Measurements from ENCODE around the gene BMPR2.

DNA sequence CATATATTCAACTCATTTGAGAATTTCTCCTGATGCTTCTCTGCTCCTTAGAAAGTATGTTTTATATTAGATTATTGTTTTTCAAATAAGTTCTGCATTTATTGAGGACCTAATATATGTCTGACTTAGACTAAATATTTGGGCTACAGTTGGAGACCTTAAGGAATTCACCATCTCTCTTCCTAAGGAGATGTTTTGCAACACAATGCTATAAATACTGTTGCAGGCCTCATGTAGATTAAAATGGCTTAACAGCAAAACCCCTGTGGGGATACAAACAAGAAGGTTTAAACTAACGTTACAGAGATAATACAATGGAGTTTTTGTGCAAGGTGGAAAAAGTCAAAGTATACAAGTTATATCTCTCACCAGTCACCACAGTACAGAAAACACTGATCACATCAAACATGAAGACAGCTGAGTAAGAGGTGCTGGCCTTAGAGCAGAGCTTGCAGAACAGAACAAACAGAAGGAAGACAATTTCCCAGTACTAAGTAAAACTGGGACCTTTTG is 20.1 kb upstream of the BMPR2 start:
- TF ChIP-seq, protein P1, sequence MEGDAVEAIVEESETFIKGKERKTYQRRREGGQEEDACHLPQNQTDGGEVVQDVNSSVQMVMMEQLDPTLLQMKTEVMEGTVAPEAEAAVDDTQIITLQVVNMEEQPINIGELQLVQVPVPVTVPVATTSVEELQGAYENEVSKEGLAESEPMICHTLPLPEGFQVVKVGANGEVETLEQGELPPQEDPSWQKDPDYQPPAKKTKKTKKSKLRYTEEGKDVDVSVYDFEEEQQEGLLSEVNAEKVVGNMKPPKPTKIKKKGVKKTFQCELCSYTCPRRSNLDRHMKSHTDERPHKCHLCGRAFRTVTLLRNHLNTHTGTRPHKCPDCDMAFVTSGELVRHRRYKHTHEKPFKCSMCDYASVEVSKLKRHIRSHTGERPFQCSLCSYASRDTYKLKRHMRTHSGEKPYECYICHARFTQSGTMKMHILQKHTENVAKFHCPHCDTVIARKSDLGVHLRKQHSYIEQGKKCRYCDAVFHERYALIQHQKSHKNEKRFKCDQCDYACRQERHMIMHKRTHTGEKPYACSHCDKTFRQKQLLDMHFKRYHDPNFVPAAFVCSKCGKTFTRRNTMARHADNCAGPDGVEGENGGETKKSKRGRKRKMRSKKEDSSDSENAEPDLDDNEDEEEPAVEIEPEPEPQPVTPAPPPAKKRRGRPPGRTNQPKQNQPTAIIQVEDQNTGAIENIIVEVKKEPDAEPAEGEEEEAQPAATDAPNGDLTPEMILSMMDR (IDR thresholded peaks at IDR 0.05): no peak
- TF ChIP-seq EZH2 (IDR thresholded peaks at IDR 0.05) (no peak), EZH2phosphoT487 (IDR thresholded peaks at IDR 0.05) (no peak)
